ENCODE measurements around the gene KIAA1671.

DNA sequence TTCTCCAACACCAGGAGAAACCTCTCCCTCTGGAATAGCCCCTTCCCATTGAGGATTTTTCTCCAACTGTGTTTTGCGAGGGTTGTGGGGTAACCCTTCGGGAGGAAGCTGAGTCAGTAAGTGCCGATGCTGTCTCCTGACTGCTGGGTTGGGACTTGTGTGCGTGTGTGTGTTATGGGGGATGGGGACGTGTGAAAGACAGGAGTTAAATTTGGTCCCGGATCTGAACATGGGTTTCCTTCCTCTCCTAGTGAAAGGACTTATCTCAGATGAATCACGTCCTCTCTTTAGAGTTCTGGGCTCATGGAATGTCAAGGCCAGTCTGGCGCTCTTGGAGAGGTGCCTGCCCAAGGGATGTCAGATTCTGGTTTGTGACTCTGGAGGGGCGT, 33.3 kb downstream of the KIAA1671 start:
- TF ChIP-seq POLR2A (IDR thresholded peaks at IDR 0.05; ENCODE audit: low read depth, low read length) (no peak), TAF1 (IDR thresholded peaks at IDR 0.05; ENCODE audit: low read depth, low read length) (no peak)

Data from GM12891 (cell line).